ENCODE results near the gene CDC42EP1.

CDC42EP1 gene

DNA sequence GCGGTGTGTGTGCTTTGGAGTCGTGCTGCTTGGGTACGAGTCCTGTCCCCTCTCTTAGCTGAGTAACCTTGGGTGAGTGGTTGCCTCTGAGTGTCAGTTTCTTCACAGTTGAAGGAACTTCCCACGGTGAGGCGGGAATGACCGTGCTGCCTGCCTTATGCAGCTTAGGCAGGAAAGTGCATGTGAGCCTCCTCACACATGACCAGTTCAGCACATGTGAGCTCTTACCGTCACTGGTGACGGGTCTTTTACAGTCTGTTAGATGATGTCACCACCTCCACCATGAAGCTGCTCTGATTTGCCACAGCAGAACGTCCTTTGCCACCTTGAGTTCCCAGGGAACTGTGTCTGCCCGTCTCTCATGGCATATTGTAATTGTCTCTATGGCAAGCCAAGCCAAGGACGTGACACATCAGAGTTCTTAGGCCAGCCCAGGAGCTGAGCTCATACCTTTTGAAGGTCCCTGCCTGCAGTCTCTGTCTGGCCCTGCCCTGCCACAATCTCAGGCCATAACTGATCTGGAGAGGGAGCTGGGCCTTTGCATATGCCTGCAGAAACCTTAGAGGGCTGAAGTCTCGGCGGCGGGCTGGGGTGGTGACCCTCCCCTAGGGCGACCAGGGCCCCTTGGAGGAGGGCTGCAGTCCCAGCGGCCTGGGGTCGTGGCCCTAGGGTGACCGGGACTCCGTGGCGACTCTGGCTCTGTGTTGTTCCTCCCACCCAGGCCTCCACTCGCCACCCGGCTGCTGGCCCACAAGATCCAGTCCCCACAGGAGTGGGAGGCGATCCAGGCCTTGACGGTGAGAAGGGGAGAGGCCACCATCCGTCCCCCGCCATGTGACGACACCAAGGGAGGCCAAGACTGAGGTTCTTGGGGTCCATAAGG lies 56.2 kb downstream of the CDC42EP1 start:
- DNase-seq (ENCODE audit: low read depth): no peak

DNA sequence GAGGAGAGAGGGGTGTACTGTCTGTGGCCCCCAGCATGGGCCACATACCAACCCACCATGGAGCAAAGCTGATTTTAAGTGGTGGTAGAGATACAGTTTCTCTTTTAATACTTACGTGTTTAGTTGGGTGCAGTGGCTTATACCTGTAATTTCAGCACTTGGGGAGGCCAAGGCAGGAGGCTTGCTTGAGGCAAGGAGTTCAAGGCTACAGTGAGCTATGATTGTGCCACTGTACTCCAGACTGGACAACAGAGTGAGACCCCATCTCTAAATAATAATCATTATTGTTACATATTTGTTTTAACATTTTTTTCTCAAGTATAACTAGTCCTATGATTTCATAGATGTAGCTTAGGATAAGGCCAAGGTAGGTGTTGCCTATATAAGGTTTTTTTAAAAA lies 57.2 kb downstream of the CDC42EP1 start:
- no peak for DNase-seq (ENCODE audit: low read depth)

DNA sequence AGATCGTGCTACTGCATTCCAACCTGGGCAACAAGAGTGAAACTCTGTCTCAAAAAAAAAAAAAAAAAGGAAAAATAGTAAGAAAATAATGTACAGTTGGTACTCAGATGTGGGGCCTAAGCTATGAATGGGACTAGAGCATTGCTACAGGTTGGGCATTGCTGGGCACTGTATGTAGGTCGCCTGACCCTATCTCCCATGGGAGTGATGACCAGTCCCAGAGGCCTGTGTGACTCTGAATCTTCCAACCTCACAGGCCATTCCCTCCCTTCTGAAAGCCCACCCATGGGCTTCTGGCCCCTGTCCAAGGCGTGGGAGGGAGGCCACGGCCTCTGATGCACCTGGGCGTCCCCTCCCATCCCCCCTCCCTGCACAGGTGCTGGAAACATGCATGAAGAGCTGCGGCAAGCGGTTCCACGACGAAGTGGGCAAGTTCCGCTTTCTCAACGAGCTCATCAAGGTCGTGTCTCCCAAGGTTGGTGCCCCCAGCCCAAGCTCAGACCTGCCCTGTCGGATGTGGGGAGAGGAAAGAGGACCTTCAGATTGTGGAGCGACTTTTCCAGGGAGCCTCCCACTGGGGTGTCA lies 57.9 kb downstream of the CDC42EP1 start:
- DNase-seq (ENCODE audit: low read depth): no peak

DNA sequence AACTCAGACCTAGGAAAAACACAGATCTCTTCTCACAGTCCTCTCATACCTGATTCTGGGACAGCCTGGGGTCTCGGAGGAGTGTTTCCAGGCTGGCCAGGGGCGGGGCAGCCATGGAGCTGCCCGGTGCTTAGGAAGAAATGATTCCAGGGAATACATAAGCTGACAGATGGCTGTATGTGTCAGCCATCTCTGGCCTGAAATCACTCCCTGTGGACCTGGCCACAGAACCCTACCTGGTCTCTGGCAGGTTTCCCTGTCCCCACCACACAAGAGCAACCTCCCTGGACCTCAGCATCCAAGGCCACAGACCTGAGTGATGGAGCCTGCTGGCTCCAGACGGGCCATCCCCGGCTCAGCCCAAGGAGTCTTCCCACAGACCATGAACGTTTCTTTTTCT lies 58.4 kb downstream of the CDC42EP1 start:
- no peak for DNase-seq (ENCODE audit: low read depth)

Measured in stimulated activated CD8-positive, alpha-beta memory T cell treated with anti-CD3 and anti-CD28 coated beads, Interleukin-7, amount 100 ng/mL, for 24 hours (primary cell).